ENCODE results near the gene CASP12. TPM values are rescaled to one million over a fixed set of nuclear protein-coding genes. Genes with fewer than 3 reads are reported as not detected.
"Not testable (repeated sequence)": the region's sequence is repeated elsewhere in the genome, so short reads cannot be mapped to it uniquely, and the experiment has no call there.

CASP12 gene
- 10 to 100 TPM in 1 of 4 donors, 1 to 10 TPM in 3; 1.2 to 20.7 (median 4.9) TPM for total RNA-seq

DNA sequence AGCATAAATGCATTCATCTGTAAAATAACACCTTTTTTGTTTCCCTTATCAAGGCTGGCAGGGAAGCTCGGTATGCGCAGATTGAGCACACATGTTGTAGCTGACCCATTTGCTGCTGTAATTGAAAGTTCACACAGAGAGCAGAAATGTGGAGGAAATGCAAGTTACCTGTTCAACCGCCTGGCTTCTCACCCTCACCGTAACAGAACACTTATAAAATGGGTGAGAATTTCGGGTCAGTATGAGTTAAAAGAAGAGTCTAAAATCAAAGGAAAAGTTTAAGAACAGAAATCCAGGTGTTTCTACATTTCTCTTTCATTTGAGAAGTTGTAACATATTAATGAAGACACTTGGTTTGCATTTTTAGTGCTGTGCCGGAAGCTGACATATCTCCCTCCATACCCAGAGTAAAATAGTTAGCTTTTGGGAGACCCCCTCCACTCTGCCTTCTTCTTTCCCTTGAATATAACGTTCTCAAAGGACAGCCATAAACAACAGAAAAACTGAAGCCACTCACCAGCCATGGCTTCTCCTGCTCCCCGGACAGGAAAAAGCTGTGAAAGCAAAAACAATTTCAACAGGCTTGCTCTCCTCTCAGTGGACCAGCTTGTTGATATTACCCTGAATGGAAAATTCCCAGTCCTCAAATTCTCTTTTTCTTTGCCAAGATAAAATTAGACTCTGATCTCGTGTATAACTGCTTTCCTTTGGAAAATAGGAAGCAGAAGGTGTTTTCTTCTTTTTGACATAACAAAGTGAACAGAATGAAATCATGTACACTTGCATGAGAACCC, at the start of gene CASP12:
TSS of gene CASP12 (minus strand) at position 570 of the 794 bp plus-strand sequence.
- TF ChIP-seq POLR2A (IDR thresholded peaks at IDR 0.05): no peak
- TF ChIP-seq, protein P1, sequence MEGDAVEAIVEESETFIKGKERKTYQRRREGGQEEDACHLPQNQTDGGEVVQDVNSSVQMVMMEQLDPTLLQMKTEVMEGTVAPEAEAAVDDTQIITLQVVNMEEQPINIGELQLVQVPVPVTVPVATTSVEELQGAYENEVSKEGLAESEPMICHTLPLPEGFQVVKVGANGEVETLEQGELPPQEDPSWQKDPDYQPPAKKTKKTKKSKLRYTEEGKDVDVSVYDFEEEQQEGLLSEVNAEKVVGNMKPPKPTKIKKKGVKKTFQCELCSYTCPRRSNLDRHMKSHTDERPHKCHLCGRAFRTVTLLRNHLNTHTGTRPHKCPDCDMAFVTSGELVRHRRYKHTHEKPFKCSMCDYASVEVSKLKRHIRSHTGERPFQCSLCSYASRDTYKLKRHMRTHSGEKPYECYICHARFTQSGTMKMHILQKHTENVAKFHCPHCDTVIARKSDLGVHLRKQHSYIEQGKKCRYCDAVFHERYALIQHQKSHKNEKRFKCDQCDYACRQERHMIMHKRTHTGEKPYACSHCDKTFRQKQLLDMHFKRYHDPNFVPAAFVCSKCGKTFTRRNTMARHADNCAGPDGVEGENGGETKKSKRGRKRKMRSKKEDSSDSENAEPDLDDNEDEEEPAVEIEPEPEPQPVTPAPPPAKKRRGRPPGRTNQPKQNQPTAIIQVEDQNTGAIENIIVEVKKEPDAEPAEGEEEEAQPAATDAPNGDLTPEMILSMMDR (IDR thresholded peaks at IDR 0.05): no peak

GRCh38 chr11:104946907-104947306, 48.6 kb upstream of the CASP12 start:
- DNase-seq: no peak
- Histone ChIP-seq H3K36me3 (no peaks in the 10 kb centered on the region), H3K9me3 (no peaks in the 10 kb centered on the region), H3K27me3 (no peaks in the 10 kb centered on the region), H3K4me3 (no peak overlapping the region), H3K4me1 (no peaks in the 10 kb centered on the region), H3K27ac (no peak overlapping the region)
- TF ChIP-seq POLR2A (IDR thresholded peaks at IDR 0.05): no peak
- TF ChIP-seq, protein P1 (IDR thresholded peaks at IDR 0.05): peak in 3 of 4 experiments; percentile 15 to 30 (median 18)
- intact Hi-C loops (cut with DNase I; ENCODE audit: low total_unique reads): no loop called here

More for the DNA sequence above, at the start of gene CASP12:
- Histone ChIP-seq H3K27ac (peak within 1 kb of the TSS; percentile 76 to 82), H3K27me3 (no peaks in the 10 kb centered on the region), H3K9me3 (no peaks in the 10 kb centered on the region), H3K4me3 (peak within 1 kb of the TSS; percentile 28 to 37), H3K4me1 (peaks cover 6 to 8% of the 10 kb centered on the region in 2 donors), H3K36me3 (no peaks in the 10 kb centered on the region)
- DNase-seq: peak in 1 of 2 donors; percentile 16
- intact Hi-C loops (cut with DNase I; ENCODE audit: low total_unique reads): no loop called here

GRCh38 chr11:104944076-104944475, 45.8 kb upstream of the CASP12 start:
- Histone ChIP-seq H3K9me3 (no peaks in the 10 kb centered on the region), H3K36me3 (no peaks in the 10 kb centered on the region), H3K27ac (no peak overlapping the region), H3K4me1 (no peaks in the 10 kb centered on the region), H3K27me3 (no peaks in the 10 kb centered on the region), H3K4me3 (no peak overlapping the region)
- no peak for DNase-seq
- intact Hi-C loops (cut with DNase I; ENCODE audit: low total_unique reads): no loop called here
- TF ChIP-seq, protein P1 (IDR thresholded peaks at IDR 0.05): no peak
- TF ChIP-seq POLR2A (IDR thresholded peaks at IDR 0.05): no peak

DNA sequence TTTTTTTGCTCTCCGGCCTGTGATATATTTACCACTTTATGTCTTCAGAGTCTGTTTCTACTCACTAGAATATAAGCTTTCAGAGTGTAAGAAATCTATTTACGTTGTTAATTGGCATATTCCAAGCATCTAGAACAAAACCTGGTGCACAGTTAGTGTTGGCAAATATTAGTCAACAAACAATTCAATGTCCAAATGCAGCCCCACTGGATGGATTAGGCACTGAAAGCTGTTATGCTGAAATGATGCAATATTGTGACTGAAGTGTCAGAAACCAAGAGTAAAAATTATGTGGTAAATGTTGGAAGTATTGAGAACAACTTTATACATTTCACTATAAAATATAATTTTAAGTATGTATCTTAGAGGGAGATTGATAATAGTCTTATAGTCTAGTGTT, 45.3 kb upstream of the CASP12 start:
- H3K36me3 ChIP-seq: no peaks in the 10 kb centered on the region
- H3K27me3 ChIP-seq: no peaks in the 10 kb centered on the region
- intact Hi-C loops (cut with DNase I; ENCODE audit: low total_unique reads): no loop called here
- no peak overlapping the region for H3K4me3 ChIP-seq
- no peaks in the 10 kb centered on the region for H3K4me1 ChIP-seq
- H3K27ac ChIP-seq: no peak overlapping the region
- no peaks in the 10 kb centered on the region for H3K9me3 ChIP-seq
- no peak for DNase-seq
- no peak for TF ChIP-seq POLR2A (IDR thresholded peaks at IDR 0.05)
- TF ChIP-seq, protein P1 (IDR thresholded peaks at IDR 0.05): no peak

GRCh38 chr11:104934594-104934993, 36.3 kb upstream of the CASP12 start:
- Histone ChIP-seq H3K36me3 (no peaks in the 10 kb centered on the region), H3K27me3 (no peaks in the 10 kb centered on the region), H3K4me1 (no peaks in the 10 kb centered on the region), H3K9me3 (no peaks in the 10 kb centered on the region), H3K4me3 (no peak overlapping the region), H3K27ac (no peak overlapping the region)
- intact Hi-C loops (cut with DNase I; ENCODE audit: low total_unique reads): no loop called here
- TF ChIP-seq, protein P1 (IDR thresholded peaks at IDR 0.05): no peak
- no peak for TF ChIP-seq POLR2A (IDR thresholded peaks at IDR 0.05)
- DNase-seq: no peak

DNA sequence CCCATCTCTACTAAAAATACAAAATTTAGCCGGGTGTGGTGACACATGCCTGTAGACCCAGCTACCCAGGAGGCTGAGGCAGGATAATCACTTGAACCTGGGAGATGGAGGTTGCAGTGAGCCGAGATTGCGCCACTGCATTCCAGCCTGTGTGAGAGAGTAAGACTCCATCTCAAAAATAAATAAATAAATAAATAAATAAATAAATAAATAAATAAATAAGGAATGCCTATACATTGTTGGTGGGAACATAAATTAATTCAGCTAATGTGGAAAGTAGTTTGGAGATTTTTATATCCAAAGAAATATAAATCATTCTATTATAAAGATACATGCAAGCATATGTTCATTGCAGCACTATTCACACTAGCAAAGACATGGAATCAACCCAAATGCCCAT, 35.8 kb upstream of the CASP12 start:
- H3K9me3 ChIP-seq; H3K4me3 ChIP-seq; DNase-seq; H3K27me3 ChIP-seq; intact Hi-C loops (cut with DNase I; ENCODE audit: low total_unique reads); H3K4me1 ChIP-seq; H3K27ac ChIP-seq; H3K36me3 ChIP-seq: not testable (repeated sequence)

All from uterus (tissue), 4 donors.